ENCODE data around the gene ABCB9.

Gene ABCB9

GRCh38 chr12:123005081-123005626 is 38.9 kb upstream of the ABCB9 start:
- no peak overlapping the region for H3K4me3 ChIP-seq (ENCODE audit: control insufficient read depth, low read depth, low read length)
- TF ChIP-seq, protein P1, sequence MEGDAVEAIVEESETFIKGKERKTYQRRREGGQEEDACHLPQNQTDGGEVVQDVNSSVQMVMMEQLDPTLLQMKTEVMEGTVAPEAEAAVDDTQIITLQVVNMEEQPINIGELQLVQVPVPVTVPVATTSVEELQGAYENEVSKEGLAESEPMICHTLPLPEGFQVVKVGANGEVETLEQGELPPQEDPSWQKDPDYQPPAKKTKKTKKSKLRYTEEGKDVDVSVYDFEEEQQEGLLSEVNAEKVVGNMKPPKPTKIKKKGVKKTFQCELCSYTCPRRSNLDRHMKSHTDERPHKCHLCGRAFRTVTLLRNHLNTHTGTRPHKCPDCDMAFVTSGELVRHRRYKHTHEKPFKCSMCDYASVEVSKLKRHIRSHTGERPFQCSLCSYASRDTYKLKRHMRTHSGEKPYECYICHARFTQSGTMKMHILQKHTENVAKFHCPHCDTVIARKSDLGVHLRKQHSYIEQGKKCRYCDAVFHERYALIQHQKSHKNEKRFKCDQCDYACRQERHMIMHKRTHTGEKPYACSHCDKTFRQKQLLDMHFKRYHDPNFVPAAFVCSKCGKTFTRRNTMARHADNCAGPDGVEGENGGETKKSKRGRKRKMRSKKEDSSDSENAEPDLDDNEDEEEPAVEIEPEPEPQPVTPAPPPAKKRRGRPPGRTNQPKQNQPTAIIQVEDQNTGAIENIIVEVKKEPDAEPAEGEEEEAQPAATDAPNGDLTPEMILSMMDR (conservative IDR thresholded peaks at IDR 0.05; ENCODE audit: control insufficient read depth, insufficient read depth, low read depth, low read length) = no peak
- DNase-seq (ENCODE audit: low read depth) = no peak

GRCh38 chr12:123004287-123004686 is 38.0 kb upstream of the ABCB9 start:
- H3K4me3 ChIP-seq (ENCODE audit: control insufficient read depth, low read depth, low read length) = no peak overlapping the region
- no peak for DNase-seq (ENCODE audit: low read depth)
- TF ChIP-seq, protein P1 (conservative IDR thresholded peaks at IDR 0.05; ENCODE audit: control insufficient read depth, insufficient read depth, low read depth, low read length) = no peak

GRCh38 chr12:123003257-123003656 is 37.0 kb upstream of the ABCB9 start:
- H3K4me3 ChIP-seq (ENCODE audit: control insufficient read depth, low read depth, low read length) = no peak overlapping the region
- TF ChIP-seq, protein P1 (conservative IDR thresholded peaks at IDR 0.05; ENCODE audit: control insufficient read depth, insufficient read depth, low read depth, low read length) = no peak
- no peak for DNase-seq (ENCODE audit: low read depth)

DNA sequence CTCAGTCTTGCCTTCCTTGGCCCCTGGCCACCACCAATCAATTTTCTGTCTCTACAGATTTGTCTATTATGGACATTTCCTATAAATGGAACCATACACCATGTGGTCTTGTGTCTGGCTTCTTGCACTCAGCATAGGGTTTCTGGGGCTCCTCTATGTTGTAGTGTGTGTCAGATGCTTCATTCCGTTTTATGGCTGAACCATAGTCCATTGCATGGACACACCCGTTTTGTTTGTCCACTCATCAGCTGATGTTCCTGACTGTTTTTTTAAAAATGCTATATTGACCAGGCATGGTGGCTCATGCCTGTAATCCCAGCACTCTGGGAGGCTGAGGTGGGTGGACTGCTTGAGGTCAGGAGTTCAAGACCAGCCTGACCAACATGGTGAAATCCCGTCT is 35.2 kb upstream of the ABCB9 start:
- TF ChIP-seq, protein P1 (conservative IDR thresholded peaks at IDR 0.05; ENCODE audit: control insufficient read depth, insufficient read depth, low read depth, low read length) = no peak
- DNase-seq (ENCODE audit: low read depth) = no peak
- H3K4me3 ChIP-seq (ENCODE audit: control insufficient read depth, low read depth, low read length) = no peak overlapping the region

GRCh38 chr12:123000578-123000977 is 34.3 kb upstream of the ABCB9 start:
- no peak for DNase-seq (ENCODE audit: low read depth)
- TF ChIP-seq, protein P1 (conservative IDR thresholded peaks at IDR 0.05; ENCODE audit: control insufficient read depth, insufficient read depth, low read depth, low read length) = no peak
- no peak overlapping the region for H3K4me3 ChIP-seq (ENCODE audit: control insufficient read depth, low read depth, low read length)

DNA sequence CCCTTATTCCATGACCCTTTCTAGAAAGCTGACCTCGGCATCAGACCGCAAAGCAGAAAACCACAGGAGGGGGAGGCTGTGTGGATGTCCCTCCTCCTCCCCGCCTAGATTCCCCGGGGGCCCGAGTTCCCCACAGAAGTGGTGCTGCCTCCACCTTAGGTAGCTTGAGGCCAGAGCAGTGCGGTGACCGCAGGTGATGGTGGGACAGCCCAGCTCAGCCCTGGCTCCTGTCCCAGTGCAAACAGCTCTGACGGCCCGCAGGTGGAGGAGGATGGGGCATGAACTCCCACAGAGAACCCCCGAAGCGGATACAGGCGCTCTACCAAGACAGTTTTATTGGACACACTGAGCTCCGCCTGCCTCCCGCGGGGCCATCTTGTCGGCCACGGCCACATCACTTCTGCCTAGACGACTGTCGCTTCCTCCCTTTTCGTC is 33.7 kb upstream of the ABCB9 start:
- TF ChIP-seq, protein P1 (conservative IDR thresholded peaks at IDR 0.05; ENCODE audit: control insufficient read depth, insufficient read depth, low read depth, low read length) = no peak
- no peak overlapping the region for H3K4me3 ChIP-seq (ENCODE audit: control insufficient read depth, low read depth, low read length)
- no peak for DNase-seq (ENCODE audit: low read depth)

Data from fibroblast of mammary gland (primary cell).